Measurements from ENCODE around the gene MAGEL2. TPM values are rescaled to one million over a fixed set of nuclear protein-coding genes. Genes with fewer than 3 reads are reported as not detected.

Gene MAGEL2
- total RNA-seq, result 0.70 TPM

DNA sequence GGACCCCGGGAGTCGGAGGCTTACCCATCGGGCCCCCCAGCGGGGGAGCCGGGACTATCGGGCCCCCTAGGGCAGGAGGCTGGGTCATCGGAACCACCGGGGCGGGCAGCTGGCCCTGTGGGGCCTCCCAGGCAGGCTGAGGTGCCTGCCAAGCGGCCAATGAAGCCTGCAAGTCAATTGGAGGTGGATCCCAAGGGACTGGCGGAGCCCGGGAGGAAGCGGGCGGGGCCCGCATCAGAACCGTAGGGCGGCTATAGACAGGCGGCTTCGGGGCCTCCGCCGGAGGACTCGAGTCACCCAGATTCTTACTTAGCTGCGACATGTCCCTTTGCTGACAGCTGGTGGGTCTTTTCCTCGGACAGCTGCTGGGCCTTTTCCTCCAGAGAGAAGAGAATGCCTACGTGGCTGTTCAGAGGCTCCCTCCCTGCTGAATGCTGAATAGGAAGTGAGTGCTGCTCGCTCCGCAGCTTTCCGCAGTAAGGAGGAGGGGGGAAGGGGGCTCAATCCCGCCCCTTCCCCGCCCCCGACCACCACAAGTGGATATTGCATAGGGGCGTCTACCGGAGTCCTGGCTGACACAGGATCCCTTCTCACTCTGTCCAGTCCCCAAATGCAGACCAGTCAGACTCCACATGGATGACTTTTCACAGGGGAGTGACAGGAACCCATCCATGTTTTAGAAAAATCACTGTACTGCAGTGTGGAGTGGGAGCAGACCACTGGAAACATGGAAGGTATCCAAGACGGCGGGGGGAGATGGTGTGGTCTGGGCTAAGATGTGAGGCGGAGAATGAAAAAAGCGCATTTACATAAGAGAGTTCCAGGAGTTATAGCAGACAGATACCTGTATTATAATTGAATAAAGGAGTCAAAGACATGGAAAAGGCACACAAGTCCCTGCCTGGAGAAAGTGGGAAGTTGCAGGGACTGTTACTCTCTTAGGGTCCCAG lies at the start of gene MAGEL2:
TSS of gene MAGEL2 (minus strand) at position 447 of the 950 bp plus-strand sequence. CDS start at position 322, 125 bp downstream.
- DNase-seq (ENCODE audit: low spot score), result no peak

- DNase-seq (ENCODE audit: low spot score), result no peak
Observed at GRCh38 chr15:23695282-23695681, 47.6 kb upstream of the MAGEL2 start.

- DNase-seq (ENCODE audit: low spot score), result no peak
Observed at GRCh38 chr15:23694592-23694991, 46.9 kb upstream of the MAGEL2 start.

- DNase-seq (ENCODE audit: low spot score), result peak; percentile 67
Observed at GRCh38 chr15:23690450-23690852, 42.8 kb upstream of the MAGEL2 start.

DNA sequence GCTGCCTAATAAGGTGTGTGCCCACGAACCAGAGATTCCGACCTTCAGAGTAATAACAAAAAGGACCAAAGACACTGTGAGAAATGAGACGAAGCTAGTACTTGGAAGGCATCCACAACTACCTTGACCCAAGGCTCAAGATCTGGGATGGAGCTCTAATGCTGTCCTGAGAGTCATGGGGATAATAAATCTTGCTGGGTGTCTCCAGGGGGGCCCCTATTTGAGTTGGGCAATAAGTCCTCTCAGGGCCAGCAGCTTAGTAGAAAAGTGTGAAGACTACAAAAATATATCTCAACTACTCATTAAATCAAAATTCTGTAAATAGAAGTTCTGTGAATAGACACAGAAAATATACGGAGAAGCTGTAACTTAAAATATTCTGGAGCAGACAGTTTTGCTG lies 42.3 kb upstream of the MAGEL2 start:
- DNase-seq (ENCODE audit: low spot score), result no peak

DNA sequence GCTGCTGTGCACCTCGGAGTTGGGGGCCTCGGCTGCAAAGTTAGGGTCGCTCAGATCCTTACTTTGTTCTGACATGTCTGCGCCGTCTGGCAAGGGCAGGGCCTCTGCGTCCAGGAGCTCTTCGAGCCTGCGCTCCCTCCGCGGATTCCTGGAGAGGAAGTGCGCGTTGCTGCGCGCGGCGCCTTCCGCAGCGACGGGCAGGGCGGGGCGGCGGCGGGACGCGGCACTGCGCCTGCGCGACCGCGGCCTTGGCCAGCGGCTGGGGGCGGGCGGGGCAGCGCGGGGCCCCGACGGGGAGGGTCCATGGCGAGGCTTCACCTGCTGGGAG lies 39.4 kb upstream of the MAGEL2 start, which contains the start of gene NDN:
TSS of gene NDN (minus strand) at position 163 of the 328 bp plus-strand sequence. CDS start at position 75, 88 bp downstream.
- DNase-seq (ENCODE audit: low spot score), result no peak

- DNase-seq (ENCODE audit: low spot score), result no peak
Observed at GRCh38 chr15:23686466-23687142, 38.9 kb upstream of the MAGEL2 start.

DNA sequence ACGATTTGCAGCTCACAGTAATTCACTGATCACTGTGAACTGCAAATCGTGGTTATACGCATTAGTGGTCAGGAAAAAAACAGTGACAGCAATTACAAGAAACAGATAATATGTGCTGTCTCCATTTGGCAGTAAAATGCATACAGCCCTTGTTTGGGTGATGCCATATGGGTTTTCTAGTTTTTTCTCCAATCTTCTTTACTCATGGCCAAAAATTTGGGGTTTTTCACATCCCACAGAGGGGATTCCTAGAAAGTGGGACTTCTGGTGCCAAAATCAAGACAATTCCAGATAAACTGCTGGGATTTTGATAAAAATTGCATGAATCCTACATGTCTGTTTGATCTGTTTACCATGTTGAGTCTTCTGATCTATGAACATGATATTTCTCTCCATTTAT lies 23.8 kb upstream of the MAGEL2 start:
- DNase-seq (ENCODE audit: low spot score), result no peak

DNA sequence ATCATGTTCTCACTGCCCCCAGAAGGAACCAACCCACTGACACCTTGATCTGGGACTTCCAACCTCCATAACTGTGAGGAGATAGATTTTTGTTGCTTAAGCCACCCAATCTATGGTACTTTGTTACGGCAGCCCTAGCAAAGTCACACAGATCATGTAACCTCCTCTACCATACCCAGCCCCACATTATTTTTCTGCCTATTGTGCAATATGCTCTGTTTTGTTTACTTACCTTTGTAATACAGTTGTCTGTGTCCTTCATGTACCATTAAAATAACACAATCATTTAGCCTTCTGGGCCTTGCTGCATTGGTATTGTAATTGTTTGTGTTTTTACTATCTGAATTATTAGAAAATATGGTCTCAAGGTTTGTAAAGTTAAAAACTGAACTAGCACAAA lies 23.3 kb upstream of the MAGEL2 start:
- no peak for DNase-seq (ENCODE audit: low spot score)

GRCh38 chr15:23663232-23663631 lies 15.6 kb upstream of the MAGEL2 start:
- DNase-seq (ENCODE audit: low spot score), result no peak

DNA sequence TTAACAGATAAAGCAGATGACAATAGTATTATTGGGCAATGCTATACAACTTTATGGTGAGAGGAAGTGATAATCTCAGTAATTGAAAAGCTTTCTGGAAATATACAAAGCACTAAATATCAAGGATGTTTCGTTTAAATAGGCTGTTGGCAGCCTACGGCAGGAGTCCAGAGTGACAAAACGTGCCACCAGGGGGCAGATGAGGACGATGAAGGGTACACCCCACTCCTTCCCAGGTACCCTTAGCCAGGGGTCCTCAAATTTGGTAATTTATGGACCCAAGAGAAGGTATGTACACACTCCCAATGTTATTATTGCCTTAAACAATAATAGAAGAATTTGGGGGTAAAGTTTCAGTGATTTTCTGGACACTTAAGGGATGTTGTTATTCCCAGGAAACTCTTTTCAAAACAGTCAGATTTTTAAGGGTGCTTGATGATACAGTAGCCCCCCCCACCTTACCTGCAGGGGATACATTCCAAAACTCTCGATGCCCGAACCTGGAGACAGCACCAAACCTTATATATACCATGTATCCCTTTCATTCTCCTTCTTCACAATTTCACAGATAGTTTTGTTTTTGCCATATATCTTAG lies 1.4 kb upstream of the MAGEL2 start:
- no peak for DNase-seq (ENCODE audit: low spot score)

DNA sequence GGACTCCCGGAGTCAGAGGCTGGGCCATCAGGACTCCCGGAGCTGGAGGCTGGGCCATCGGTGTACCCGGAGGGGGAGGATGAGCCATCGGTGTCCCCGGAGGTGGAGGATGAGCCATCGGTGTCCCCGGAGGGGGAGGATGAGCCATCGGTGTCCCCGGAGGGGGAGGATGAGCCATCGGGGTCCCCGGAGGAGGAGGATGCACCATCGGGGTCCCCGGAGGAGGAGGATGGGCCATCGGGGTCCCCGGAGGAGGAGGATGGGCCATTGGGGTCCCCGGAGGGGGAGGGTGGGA lies 719 bp downstream of the MAGEL2 start:
- DNase-seq (ENCODE audit: low spot score), result no peak

DNA sequence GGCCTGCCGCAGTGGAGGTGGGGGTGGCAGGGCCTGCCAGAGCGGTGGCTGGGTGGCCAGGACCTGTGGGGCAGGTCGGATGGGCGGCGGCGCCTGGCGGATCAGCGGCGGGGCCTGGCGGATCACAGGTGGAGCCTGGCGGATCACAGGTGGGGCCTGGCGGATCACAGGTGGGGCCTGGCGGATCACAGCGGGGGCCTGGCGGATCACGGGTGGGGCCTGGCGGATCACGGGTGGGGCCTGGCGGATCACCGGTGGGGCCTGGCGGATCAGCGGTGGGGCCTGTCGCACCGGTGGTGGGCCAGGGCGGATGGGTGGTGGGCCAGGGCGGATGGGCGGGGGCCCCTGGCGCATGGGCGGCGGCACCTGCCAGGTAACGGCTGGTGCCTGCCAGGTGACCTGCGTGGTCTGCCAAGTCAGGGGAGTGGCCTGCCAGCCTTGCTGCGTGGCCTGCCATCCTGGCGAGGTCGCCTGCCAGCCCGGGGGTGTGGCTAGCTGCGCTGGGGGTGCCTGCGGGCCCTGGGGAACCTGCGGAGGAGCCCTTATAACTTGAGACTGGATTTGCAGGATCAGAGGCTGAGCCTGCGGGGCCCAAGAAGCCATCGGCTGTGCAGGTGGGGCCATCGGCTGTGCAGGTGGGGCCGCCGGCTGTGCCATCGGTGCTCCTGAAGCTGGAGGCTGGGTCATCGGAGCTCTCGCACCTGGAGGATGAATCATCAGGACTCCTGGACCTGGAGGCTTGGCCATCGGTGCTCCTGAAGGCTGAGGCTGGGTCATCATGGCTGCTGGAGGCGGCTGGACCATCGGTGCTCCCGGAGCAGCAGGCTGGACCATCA lies 1.3 kb downstream of the MAGEL2 start:
- no peak for DNase-seq (ENCODE audit: low spot score)

DNA sequence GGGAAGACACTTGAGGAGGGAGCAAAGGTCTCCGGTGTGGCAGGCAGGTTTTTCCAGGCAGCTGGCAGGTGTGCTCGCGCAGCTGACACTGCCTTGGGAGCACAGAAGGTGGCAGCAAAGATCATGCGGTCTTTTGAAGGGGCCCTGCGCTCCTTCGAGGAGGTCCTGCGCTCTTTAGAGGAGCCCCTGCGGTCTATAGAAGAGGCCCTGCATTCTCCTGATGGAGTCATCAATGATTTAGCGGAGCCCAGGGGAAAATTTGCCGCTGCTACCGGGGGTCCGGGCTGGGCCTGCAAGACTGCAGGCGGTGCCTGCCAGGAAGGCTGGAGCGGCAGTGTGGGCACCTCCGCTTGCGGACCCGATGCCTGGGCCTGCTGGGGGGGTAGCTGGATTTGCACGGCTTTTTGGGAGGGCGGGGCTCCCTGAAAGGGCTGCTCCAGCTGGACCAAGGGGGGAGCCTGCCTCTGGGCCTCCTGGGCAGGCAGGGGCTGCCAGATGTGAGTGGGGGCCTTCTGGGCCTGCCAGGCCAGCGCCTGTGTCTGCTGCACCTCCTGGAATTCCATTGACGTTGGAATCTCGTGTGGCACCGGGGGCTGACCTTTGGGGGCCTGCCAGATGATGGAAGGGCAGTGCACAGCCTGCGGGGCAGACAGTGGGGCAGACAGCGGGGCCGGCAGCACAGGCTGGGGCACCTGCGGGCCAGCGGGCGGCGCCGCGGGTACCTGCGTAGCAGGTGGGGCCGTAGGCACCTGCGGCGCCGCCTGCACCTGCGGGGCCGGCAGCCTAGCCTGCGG lies 2.1 kb downstream of the MAGEL2 start:
- DNase-seq (ENCODE audit: low spot score), result no peak

- no peak for DNase-seq (ENCODE audit: low spot score)
Observed at GRCh38 chr15:23644829-23645228, 2.8 kb downstream of the MAGEL2 start.

- DNase-seq (ENCODE audit: low spot score), result peak; percentile 66
Observed at GRCh38 chr15:23642413-23643044, 5.1 kb downstream of the MAGEL2 start.

DNA sequence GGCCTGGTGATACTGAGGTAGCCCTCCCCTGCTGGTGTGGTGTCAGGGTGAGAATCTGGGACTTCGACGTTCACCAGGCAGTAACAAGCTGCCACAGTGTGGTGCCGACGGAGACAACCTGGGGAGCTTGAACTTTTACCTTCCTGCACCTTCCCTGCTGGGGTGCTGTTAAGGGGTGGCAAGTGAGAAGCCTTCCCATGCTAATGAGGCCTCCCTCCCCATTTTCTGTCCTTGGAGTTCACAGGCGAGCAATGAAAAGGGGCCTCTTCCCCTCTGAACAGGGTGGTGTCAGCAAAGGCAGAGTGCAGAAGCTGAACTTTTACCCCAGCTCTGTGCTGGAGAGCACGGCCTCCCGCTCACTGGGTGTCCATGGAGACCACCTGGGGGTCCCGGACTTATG lies 13.5 kb downstream of the MAGEL2 start:
- no peak for DNase-seq (ENCODE audit: low spot score)

GRCh38 chr15:23629234-23629805 lies 18.3 kb downstream of the MAGEL2 start:
- no peak for DNase-seq (ENCODE audit: low spot score)

- no peak for DNase-seq (ENCODE audit: low spot score)
Observed at GRCh38 chr15:23628612-23629233, 18.9 kb downstream of the MAGEL2 start.

GRCh38 chr15:23616536-23616935 lies 31.1 kb downstream of the MAGEL2 start:
- DNase-seq (ENCODE audit: low spot score), result no peak
